Measurements from ENCODE around the gene CCDC188.

CCDC188 gene

DNA sequence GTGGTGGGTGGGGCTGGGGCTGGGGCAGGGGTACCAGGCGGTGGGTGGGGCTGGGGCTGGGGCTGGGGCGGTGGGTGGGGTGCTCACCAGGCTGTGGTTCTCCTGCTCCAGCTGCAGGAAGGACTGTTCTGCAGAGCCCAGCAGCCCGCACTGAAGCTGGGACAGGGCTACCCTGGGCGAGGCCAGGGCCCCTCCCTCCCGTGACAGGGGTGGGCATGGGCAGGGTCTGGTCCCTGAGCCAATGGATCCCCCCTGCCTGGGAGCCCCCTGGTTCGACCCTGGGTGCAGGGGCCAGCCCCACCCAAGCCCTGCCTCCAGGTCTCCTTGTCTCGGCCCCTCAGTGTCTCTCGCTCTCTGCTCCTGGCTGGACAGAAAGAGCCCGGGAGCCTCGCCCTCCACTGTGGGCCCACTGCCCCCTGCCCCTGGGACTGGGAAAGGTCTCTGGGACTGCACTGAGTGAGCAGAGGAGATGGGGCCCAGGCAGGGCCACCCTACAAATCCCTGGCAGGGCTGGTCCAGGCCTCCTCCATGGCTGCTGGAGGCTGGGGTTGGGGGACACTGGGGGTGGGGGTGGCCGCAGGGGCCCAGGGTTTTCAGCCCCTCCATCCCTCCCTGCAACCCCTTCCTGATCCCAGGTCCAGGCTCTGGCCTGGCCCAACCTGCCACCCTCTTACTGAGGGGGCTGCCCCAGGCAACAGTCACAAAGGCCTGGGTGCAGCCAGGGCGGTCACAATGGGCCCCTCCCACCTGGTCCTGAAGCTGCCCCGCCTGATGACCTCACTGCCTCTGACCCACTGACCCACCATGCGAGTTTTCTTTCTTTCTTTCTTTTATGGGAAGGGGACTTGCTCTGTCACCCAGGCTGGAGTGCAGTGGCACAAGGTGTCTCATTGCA, at the start of gene CCDC188:
Gene CCDC188, minus strand, starts transcription at position 675 of the 895 bp plus-strand sequence. Its CDS starts 69 bp downstream, at position 606.
- no peak for DNase-seq

DNA sequence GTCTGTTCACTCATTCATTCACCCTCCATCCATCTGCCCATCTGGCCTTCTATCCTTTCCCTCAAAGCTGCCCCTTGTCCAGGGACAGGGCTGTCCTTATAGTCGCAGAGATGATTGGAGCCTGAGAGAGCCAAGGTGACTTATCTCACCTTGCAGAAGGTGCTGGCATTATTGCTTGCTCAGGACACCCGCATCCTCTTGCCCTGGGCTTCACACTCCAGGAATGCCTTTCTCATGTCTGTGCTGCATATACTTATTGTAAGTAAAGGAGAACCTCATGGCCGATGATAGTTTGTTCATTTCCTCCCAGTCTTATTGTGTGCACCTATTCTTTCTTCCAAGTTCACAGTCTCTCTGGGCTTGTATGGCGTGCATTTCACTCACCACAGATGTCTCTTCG, 49.1 kb upstream of the CCDC188 start:
- DNase-seq = no peak

DNA sequence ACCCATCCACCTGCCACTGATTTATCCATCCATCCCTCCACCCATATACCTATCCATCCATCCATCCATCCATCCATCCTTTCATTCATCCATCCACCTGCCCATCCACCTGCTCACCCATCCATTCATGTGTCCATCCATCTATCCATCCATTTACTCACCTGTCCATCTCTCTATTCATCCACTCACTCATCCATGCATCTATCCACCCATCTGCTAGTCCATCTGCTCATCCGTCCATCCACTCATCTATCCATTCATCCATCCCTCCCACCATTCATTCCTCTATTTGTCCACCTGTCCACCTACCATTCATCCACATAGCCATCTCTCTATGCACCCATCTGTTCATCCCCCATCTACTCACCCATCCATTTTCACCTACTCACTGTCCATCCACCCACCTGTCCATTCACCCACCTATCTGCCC, 48.6 kb upstream of the CCDC188 start:
- no peak for DNase-seq

DNA sequence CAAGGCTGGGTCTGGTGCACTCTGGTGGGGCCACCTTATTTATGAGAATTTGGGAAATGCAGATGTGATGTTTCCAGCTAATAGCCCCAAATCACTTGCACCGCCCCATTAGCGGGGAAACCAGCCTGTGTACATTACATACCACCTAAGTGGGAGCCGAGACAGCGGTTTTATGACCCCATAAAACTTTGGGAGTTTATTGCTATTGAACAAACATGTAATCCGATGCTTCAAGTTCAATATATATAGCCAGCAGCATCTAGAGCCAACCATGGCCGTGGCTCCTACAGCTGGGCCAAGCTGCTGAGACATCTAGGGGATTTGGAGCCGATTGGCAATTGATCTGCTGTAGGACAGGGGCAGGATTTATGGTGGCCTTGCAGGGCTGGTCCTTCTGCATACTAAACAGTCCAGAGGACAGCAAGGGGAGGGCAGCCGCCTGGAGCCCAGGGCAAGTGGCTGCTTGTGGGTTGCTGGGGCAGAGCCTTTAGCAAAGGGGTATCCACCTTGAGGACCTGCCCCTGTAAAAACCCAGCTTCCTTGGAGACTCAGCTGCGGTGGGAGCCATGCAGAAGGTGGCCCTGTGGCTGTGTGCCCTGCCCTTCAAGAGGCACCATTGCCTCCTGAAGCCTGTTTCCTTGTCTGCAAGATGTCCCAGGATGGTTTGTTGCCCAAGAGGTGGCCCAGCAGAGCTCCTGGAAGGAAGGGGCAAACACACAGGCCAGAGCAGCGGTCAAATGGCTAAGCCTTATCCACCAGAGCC, 47.9 kb upstream of the CCDC188 start:
- no peak for DNase-seq

DNA sequence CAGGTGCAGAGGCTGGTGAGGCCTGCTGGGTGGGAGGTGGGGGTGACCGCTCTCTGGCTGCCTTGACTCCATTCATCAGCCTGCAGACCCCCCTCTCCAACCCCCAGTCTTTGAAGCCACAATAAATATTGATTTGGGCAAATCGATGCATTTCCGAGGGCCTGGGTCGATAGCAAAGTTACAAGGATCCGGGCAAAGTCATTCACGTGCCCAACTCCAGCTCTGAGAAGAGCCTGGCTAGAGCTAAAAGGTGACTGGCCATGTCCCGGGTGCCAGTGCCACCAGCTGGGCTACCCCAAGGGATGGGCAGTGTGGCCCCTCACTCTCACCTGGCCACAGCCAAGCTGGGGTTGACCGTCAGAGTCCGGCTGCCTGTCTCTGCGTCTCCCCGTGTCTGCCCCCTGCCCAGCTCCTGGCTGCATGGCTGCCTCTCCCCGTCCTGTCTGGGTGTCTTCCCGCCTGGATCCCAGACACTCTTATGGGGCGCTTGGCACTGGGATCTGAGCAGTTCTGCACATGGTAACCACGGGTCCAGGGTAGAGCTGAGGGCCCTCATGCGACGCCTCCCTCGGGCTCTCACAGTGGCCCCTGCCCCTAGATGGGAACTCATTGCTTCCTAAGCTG, 46.7 kb upstream of the CCDC188 start:
- DNase-seq = no peak

DNA sequence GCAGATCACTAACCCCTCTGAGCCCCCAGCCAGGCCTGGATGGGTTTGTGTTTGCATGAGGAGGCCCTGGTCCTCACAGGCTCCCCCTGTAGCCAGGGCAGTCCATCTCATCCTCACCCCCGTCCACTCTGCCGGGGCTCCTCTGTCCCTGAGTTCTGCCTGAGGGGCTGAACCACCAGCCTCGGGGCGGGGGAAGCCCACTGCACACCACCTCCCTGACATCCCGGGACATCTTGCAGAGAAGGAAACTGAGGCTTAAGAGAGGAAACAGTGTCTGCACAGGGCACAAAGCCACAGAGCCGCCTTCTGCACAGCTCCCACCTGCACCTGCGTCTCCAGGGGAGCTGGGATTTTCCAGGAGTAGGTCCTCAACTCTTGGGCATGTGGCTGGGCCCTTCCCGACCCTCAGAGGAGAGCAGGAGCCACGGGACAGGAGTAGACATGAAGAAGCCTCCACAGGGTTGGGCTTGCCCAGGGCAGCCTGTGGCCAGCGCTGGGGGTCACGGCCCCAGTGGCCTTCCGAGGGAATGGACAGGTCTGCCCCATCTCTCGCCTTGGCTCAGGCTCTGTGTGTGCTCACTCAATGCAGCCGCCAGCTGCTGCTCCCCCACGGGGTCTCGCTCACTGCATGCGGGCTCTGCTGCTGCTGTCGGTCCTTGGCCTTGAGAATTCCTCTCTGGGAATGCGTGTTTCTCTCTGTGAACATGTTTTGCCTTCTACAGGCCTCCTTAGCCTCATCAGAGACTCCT, 45.4 kb upstream of the CCDC188 start:
- no peak for DNase-seq

DNA sequence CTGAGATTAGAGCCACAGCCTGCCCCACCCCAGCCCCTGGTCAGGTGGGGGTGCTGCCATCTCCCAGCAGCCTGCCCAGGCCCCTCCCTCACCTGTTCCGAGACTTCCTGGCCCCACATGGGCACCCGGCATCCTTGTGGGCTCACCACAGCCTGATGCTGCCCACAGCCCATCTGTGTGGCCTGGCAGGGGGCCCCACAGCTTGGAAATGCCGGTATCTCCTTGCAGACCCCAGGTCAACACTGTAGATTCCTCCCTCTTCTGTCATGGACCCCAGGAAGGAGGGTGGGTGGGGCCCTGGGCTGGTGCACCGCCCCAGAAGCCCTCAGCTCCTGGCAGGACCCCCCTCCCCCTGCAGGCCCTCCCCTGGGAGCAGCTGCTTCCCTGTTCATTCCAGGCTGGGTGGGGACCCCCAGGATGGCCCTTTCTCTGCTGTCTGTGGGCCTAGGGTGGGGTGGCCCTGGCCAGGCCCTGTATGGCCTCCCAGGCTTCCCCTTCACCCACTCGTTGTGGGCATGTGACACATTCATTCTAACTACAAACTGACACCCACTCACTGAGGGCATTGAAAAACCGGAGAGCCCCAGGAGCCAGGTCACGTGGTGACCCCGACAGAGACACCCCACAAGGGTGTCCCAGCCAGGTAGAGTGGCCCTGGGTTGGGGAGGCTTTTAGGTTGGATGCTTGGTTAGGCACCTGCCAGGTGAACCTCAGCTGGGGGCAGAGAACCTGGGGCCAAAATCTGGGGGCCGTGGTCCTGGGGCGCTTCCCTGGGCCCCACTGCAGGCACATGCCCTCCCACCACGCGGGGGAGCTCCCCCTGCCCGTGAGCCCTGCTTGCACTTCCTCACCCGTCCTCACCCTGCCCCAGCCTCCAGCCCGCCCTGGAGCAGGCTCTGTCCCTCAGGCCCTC, 44.1 kb upstream of the CCDC188 start:
- DNase-seq = no peak

DNA sequence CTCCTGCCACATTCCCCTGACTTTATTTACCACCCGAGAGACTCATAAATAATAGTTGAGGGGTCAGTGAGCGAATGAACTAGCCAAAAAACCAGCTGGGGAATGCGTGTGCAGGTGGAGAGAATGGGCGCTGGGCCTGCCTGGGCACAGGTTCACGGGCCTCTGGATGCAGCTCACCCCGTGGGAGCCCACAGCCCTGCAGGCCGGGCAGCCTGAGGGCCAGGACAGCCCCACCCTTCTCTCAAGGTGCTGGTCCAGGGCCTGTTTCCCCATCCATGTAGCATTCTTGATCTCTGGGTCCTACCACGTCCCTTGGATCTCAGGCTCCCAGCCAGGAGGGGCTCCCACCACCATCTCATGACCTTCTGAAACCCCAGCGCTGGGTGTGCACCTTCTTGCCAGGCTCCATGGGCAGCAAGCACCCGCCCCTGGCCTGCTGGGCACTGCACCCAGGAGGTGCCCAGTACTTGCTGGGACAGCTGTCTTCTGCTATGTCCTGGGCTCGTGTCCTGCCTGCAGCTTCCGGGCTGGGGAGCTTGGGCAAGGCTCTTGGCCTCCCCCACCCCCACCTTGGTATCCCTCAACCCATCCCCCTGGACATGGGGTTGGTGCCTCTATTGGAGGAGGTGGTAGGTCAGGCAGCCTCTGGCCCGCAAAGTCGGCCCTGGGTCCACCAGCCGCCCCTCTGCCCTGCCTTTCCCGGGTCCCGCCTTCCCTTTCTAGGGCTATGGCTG, 43.1 kb upstream of the CCDC188 start:
- DNase-seq = no peak

DNA sequence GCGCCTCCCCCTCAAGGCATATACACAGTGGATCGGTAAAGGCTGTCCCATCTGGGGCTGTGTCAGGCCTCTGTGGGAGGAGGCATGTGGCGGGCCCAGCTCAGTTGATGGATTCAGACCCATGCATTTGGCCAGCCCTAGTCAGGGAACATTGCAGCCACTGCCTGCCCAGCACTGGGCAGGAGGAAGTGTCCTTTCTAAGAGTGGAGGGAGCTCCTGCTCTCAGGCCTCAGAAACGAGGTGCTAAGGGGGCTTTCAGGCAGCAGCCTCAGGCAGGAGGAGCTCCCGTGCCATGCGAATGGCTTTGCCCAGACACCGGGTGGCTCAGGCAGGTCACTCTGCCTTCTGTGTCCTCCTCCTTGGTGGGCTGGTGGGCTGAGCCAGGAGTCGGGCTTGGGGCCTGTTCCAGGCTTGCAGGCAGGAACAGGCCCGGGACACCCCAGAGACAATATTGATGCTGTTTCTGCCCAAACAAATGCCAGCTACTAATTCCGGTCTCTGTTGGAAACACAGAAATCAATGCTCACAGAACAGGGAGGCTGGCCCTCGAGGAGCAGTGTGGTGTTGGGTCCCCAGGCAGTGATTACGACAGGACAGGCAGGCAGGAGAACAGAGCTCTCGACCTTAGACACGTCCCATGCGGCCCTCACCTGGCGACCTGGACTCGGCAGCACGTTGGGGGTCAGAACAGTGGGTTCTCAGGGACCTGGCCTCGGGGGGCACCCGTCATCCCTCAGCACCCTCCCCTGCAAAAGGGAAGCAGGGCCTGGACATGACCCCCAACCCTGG, 42.3 kb upstream of the CCDC188 start:
- DNase-seq = no peak

DNA sequence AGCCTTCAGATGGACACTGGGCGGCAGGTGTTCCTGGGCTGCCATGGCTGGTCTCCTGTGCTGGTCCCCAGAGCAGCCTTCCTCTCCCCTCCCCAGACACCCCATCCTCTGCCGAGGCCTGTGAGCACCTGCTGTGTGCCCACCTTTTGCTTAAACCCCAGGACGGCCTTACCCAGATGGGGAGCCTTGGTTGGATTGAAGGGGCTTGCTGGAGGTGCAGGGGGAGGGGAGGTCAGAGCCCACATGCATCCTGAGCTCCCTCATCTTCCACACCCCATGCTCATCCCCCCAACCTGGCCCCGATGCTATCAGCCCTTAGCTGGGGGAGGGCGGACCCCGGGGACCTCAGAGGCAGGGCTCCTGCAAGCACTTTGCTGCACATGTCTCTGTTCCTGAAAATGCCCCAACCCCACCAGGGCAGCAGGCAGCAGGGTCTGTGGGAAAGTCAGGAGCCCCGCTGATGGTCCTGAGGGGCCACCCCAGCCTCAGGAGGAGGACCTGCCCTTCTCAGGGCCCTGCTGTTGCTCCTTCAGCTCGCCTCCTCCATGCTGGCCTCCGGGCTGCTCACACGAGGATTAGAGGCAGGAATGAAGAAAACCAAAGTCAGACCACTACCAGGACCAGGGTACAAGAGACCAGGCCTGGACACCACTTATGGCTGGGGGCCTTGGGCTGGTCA, 41.6 kb upstream of the CCDC188 start:
- no peak for DNase-seq

DNA sequence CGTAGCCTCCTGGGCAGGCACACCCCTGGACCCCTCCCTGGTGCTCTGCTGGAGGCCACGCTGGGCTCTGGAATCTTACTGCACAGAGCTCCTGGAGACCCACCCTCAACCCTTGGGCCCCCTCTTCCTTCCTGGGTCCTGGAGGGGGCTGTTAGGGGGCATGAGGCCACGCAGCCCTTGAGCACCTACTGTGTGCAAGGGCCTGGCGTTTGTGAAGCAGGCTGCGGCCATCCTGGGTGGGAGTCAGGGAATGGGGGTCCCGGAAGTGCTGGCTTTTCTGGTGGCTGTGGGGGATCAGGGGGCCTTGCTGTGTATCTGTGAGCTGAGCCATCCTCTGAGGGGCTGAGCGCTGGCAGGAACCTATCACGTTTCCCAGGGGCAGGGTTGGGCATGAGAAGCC, 40.9 kb upstream of the CCDC188 start:
- DNase-seq = no peak

DNA sequence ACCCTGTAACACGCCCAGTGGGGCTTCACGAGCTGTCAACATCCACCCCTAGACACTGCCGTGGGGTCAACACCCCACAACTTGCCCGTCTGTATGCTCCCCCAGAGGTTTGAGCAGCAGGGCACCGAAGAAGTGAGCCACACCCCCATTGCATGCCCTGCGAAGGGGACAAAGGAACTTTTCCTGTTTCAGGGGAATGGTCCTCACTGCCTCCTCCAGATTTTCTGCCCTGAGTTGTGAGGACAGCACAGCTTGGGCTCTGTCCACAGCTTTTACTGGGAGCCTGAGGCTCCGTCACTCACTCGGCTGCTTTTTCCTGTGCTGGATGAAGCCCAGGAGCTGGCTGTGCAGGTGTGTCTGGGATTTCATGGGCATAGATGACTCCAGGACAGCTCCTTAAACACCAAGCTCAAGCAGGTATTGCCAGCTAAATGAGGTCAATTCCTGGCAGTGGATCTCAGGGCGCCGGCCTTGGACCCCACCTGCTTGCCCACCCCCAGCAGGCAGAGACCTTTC, 40.2 kb upstream of the CCDC188 start:
- no peak for DNase-seq

DNA sequence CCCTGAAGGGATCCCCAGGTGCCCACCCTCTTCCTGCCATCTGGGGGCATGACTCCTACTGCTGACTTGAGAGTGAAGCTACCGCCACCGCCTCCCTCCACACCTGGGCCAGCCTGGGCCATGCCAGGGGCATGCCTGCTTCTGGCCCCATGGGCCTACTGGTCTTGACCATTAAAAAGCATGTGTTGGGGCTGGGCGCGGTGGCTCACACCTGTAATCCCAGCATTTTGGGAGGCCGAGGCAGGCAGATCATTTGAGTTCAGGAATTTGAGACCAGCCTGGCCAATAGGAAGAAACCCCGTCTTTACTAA, 37.7 kb upstream of the CCDC188 start:
- DNase-seq = no peak

DNA sequence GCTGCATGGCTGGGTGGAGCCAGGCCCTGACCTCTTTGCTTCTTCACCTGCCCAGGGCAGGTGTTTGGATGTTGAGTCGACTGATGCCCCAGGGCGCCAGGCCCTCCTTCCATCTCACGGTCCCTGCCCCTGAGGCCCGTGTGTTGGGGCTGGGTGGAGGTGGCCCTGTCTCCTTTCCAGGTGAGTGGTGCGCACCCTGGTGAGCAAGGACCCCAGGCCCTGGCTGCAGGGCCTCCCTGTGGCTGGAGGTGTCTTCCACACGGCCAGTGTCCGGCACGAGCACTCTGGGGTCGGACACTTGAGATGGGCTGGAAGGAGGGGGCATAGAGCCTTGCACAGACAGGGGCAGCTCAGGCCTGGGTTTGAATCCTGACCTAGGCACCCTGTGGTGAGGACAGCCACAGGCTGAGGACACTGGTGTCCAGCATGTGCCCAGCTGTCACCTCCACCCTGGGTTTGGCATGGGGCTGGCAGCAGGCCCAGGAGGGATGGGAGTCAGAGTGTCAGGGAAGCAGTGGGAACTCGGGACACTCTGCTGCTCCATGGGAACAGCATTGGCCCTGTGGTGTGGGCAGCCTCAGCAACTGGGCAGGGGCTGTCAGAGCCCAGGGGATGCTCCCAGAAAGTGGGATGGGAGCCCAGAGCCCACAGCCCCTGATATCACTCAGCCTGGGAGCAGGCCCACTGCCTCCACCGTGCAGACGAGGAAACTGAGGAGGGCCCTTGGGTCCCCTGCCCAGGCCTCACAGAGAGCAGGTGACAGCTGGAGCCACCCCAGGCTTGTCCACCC, 37.1 kb upstream of the CCDC188 start:
- no peak for DNase-seq

DNA sequence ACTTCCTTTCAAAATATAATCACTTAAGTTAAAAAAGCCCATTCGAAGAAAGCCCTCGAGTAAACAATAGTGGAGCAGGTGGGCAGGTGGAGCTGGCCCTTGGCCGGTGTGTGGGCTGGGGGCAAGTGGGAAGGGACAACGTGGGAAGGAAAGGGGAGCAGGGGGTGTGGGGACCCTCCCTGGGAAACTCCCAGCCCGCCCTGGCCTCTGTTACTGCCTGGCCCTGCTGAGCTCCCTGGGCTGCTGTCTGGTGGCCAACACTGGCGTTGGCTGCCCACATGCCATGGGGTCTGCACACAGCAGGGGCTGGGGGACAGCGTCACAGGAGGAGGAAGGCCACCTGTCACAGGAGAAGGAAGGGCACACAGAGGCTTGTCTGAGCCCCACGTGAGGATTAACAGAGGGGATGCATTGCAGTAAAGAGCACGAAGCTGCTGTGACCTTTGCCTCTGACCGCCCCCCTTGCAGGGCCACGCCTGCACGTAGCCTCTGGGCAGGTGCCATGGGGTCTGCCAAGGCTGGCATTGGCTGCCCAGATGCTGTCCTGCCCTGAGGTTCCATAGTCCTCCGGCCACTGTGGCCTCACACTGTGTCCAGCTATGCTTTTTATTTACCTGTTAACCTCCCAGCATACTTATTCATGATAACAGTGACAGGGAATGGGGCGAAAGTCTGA, 36.2 kb upstream of the CCDC188 start:
- no peak for DNase-seq

DNA sequence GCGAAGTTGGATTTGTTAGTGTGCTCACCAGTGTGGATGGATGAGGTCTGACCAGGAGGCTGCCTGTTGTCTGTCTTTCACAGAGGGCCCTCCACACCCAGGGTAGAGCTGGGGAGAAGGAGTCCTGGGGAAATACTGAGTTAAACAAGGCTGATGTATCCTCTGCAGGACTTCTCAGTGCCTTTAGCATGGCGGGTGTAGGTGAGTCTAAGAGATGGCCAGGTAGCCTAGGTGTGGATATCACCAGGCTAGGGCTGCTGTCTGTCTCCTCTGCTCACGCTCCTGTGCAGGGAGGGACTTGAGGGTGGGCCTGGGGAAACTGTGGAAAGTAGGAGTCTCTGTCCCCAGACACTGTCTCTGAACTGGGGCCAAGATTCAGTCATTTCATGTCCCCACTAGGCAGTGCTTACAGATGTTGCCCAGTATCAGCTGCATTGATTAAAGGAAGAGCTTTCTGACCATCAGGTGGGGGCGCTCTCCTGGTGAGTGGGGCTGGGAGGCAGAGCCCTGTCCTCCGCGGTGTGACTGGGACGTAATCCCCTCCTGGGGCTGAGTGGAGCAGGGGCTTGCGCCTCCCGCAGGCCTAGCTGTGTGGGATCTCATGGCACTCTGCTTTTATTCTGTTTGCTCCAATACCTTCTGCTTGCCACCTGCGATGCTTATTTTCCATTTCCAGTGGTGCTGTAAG, 35.5 kb upstream of the CCDC188 start:
- DNase-seq = no peak

DNA sequence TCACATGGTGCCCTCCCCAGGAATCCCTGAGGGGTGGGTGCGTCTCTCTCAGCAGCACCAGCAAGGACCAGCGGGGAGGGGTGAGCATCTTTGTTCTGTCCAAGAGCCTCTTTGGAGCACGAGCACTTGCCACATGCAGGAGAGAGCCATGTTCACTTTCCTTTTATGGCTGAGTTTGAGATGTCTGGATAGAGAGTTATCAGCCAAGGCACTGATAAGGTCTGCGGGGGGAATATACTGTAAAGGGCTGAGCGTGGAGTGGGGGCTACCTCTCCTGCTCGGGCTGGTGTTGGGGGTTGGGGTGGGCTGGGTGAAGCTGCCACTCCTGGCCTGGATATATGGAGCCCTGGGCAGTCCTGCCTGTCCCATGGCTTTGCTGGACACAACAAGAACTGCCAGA, 34.9 kb upstream of the CCDC188 start:
- DNase-seq = no peak

All from CD4-positive, alpha-beta T cell treated with Interleukin-4 for 1 hour (primary cell).